Upper lobe of left lung (tissue), 4 donors: ENCODE results near the gene ZNF227.

Source experiments
- EP300 ChIP-seq, 4 donors: sonication (generic); formaldehyde crosslinking; IDR thresholded peaks; one replicate each; pipeline ENCODE4 v1.5.1; 2017; ENCODE audit warnings: antibody characterized with exemption in 4 of 4, control low read depth in 2 of 4
- POLR2A ChIP-seq, 4 donors: fragments of 450-650 bp; IDR thresholded peaks; one replicate each; pipeline ENCODE4 v1.5.1; 2016 to 2017; ENCODE audit warnings: antibody characterized with exemption in 4 of 4, mild to moderate bottlenecking in 2 of 4
- TF ChIP-seq, protein P1 (sequence below), 6 experiments: fragments of 450-650 bp in 4 of 6; fragments of 200-600 bp in 2 of 6; sonication (generic) in 2 of 6; IDR thresholded peaks; one replicate each; pipeline ENCODE4 v1.5.1; 2016 to 2019; ENCODE audit warnings: antibody characterized with exemption in 6 of 6

DNA sequence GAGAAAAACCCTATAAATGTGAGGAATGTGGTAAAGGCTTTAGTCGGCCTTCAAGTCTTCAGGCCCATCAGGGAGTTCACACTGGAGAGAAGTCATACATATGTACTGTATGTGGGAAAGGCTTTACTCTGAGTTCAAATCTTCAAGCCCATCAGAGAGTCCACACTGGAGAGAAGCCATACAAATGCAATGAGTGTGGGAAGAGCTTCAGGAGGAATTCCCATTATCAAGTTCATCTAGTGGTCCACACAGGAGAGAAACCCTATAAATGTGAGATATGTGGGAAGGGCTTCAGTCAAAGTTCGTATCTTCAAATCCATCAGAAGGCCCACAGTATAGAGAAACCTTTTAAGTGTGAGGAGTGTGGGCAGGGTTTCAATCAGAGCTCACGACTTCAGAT is 35.7 kb upstream of the ZNF227 start:
- TF ChIP-seq, protein P1, sequence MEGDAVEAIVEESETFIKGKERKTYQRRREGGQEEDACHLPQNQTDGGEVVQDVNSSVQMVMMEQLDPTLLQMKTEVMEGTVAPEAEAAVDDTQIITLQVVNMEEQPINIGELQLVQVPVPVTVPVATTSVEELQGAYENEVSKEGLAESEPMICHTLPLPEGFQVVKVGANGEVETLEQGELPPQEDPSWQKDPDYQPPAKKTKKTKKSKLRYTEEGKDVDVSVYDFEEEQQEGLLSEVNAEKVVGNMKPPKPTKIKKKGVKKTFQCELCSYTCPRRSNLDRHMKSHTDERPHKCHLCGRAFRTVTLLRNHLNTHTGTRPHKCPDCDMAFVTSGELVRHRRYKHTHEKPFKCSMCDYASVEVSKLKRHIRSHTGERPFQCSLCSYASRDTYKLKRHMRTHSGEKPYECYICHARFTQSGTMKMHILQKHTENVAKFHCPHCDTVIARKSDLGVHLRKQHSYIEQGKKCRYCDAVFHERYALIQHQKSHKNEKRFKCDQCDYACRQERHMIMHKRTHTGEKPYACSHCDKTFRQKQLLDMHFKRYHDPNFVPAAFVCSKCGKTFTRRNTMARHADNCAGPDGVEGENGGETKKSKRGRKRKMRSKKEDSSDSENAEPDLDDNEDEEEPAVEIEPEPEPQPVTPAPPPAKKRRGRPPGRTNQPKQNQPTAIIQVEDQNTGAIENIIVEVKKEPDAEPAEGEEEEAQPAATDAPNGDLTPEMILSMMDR (IDR thresholded peaks at IDR 0.05), result no peak
- no peak for TF ChIP-seq POLR2A (IDR thresholded peaks at IDR 0.05)
- no peak for TF ChIP-seq EP300 (IDR thresholded peaks at IDR 0.05)
